Common myeloid progenitor, CD34-positive (primary cell): ENCODE measurements around the gene CARD14. TPM values are rescaled to one million over a fixed set of nuclear protein-coding genes. Genes with fewer than 3 reads are reported as not detected.

ENCODE experiments used
- CTCF ChIA-PET: fragments of 350-600 bp; sonication (Branson Sonifier 250); formaldehyde crosslinking; loops from one replicate; lab custom pipeline; 2021; ENCODE audit warnings: antibody characterized with exemption; lab: Charles Lee
- POLR2A ChIA-PET: fragments of 350-600 bp; sonication (Branson Sonifier 250); formaldehyde crosslinking; loops from one replicate; lab custom pipeline; 2021; ENCODE audit warnings: antibody characterized with exemption; lab: Charles Lee
- DNase-seq, 3 donors: peaks; one replicate each; pipeline versions ENCODE4 v3.0.0 to v3.0.0-alpha.2; 2013
- H3K27ac ChIP-seq, 2 experiments: 1 replicate in 1 of 2; 2 replicates in 1 of 2; pipeline ENCODE4 v1.7.0; 2013; ENCODE audit warnings: inconsistent platforms in 2 of 2, low read length in 2 of 2, mild to moderate bottlenecking in 2 of 2, low read depth in 1 of 2, moderate library complexity in 1 of 2; ENCODE audit not compliant: severe bottlenecking in 2 of 2, insufficient read depth in 1 of 2, poor library complexity in 1 of 2
- H3K27me3 ChIP-seq, 5 experiments: replicated peaks in 2 of 5; 1 replicate in 3 of 5; 2 replicates in 2 of 5; pipeline versions ENCODE4 v1.6.1 to v1.7.0; 2013; ENCODE audit warnings: low read length in 4 of 5, mild to moderate bottlenecking in 2 of 5, moderate library complexity in 2 of 5, inconsistent platforms in 1 of 5; ENCODE audit not compliant: insufficient read depth in 5 of 5, control insufficient read depth in 4 of 5
- H3K36me3 ChIP-seq, 4 experiments: 1 replicate in 2 of 4; 2 replicates in 2 of 4; pipeline versions ENCODE4 v1.6.1 to v1.7.0; 2013; ENCODE audit warnings: low read length in 3 of 4, control low read depth in 1 of 4, mild to moderate bottlenecking in 1 of 4; ENCODE audit not compliant: control insufficient read depth in 4 of 4, insufficient read depth in 4 of 4
- H3K4me1 ChIP-seq, 4 experiments: 1 replicate in 3 of 4; 2 replicates in 1 of 4; pipeline versions ENCODE4 v1.6.1 to v1.7.1; 2013; ENCODE audit warnings: low read length in 3 of 4, mild to moderate bottlenecking in 3 of 4, control low read depth in 1 of 4, inconsistent platforms in 1 of 4, moderate library complexity in 1 of 4; ENCODE audit not compliant: control insufficient read depth in 4 of 4, insufficient read depth in 4 of 4; ENCODE audit errors: control extremely low read depth in 1 of 4
- H3K4me3 ChIP-seq, 7 experiments: 1 replicate in 4 of 7; 2 replicates in 3 of 7; pipeline versions ENCODE4 v1.5.1 to v1.7.0; 2013; ENCODE audit warnings: mild to moderate bottlenecking in 7 of 7, low read length in 6 of 7, moderate library complexity in 6 of 7, inconsistent platforms in 2 of 7, low read depth in 2 of 7, control low read depth in 1 of 7; ENCODE audit not compliant: insufficient read depth in 4 of 7, control insufficient read depth in 1 of 7; ENCODE audit errors: extremely low read depth in 1 of 7
- H3K9me3 ChIP-seq, 5 experiments: 1 replicate in 4 of 5; 2 replicates in 1 of 5; pipeline versions ENCODE4 v1.6.1 to v1.7.1; 2013; ENCODE audit warnings: low read length in 4 of 5, mild to moderate bottlenecking in 2 of 5, inconsistent platforms in 1 of 5, low read depth in 1 of 5, moderate library complexity in 1 of 5; ENCODE audit not compliant: control insufficient read depth in 4 of 5, insufficient read depth in 2 of 5; ENCODE audit errors: control extremely low read depth in 1 of 5
- WGBS: methylation state at CpG from one replicate; pipeline ENCODE4 v1.1.5; 2013; ENCODE audit not compliant: insufficient coverage; 5-methylcytosine and 5-hydroxymethylcytosine counted together
- polyA plus RNA-seq: library from polyadenylated mRNA; unstranded; fragments of 120-200 nt; gene quantifications from one replicate; pipeline ENCODE4 v1.2.1, GENCODE V29; 2013

CARD14 gene
- polyA plus RNA-seq, result 0.04 TPM

- Histone ChIP-seq H3K27me3 (no peaks in the 10 kb centered on the region), H3K9me3 (no peaks in the 10 kb centered on the region), H3K36me3 (no peaks in the 10 kb centered on the region), H3K4me3 (no peak within 1 kb of the TSS), H3K27ac (no peak within 1 kb of the TSS), H3K4me1 (no peaks in the 10 kb centered on the region)
- CTCF ChIA-PET, result no interaction called here
- WGBS, result 90% methylated on average over 16 of the region's 19 CpGs
- no peak for DNase-seq
- POLR2A ChIA-PET, result no interaction called here
Measured at GRCh38 chr17:80169784-80170500, at the start of gene CARD14. CARD14 (plus strand) TSS chr17:80170030; CDS start chr17:80181439, 11,409 bp downstream.

- Histone ChIP-seq H3K9me3 (no peaks in the 10 kb centered on the region), H3K4me3 (no peak overlapping the region), H3K36me3 (peaks cover 0 to 3% (median 1%) of the 10 kb centered on the region in 4 experiments), H3K27me3 (peaks cover 0 to 3% (median 0%) of the 10 kb centered on the region in 5 experiments), H3K4me1 (no peaks in the 10 kb centered on the region), H3K27ac (no peak overlapping the region)
- CTCF ChIA-PET, result no interaction called here
- POLR2A ChIA-PET, result no interaction called here
- DNase-seq, result no peak
- WGBS, result 95% methylated on average over 13 of the region's 17 CpGs
Measured at GRCh38 chr17:80122026-80122575, 47.7 kb upstream of the CARD14 start.

- H3K36me3 ChIP-seq, result peaks cover 0 to 3% (median 1%) of the 10 kb centered on the region in 4 experiments
- no peak overlapping the region for H3K27ac ChIP-seq
- H3K4me1 ChIP-seq, result no peaks in the 10 kb centered on the region
- H3K4me3 ChIP-seq, result no peak overlapping the region
- ChIA-PET CTCF (no interaction called here), POLR2A (no interaction called here)
- peaks cover 0 to 7% (median under 1%) of the 10 kb centered on the region in 5 experiments for H3K27me3 ChIP-seq
- WGBS, result 100% methylated on average over 3 of the region's 6 CpGs
- no peak for DNase-seq
- no peaks in the 10 kb centered on the region for H3K9me3 ChIP-seq
Measured at GRCh38 chr17:80122926-80123505, 46.8 kb upstream of the CARD14 start.

GRCh38 chr17:80123791-80124190 lies 46.0 kb upstream of the CARD14 start:
- no peaks in the 10 kb centered on the region for H3K9me3 ChIP-seq
- H3K4me1 ChIP-seq, result no peaks in the 10 kb centered on the region
- peaks cover 0 to 7% (median 3%) of the 10 kb centered on the region in 5 experiments for H3K27me3 ChIP-seq
- DNase-seq, result no peak
- POLR2A ChIA-PET, result no interaction called here
- CTCF ChIA-PET, result no interaction called here
- H3K36me3 ChIP-seq, result no peaks in the 10 kb centered on the region
- no peak overlapping the region for H3K4me3 ChIP-seq
- WGBS, result 98% methylated on average over 12 of the region's 15 CpGs
- no peak overlapping the region for H3K27ac ChIP-seq

- Histone ChIP-seq H3K36me3 (no peaks in the 10 kb centered on the region), H3K4me3 (no peak overlapping the region), H3K27me3 (peaks cover 0 to 11% (median 3%) of the 10 kb centered on the region in 5 experiments), H3K9me3 (no peaks in the 10 kb centered on the region), H3K27ac (no peak overlapping the region), H3K4me1 (no peaks in the 10 kb centered on the region)
- POLR2A ChIA-PET, result no interaction called here
- 92% methylated on average over 13 of the region's 15 CpGs for WGBS
- CTCF ChIA-PET, result interaction anchor here (0.8 to 1.7 kb wide), 2 partner anchors 21 to 23 kb away, joined by 4 to 6 read pairs; partner anchors contain the start of gene GAA
- no peak for DNase-seq
Measured at GRCh38 chr17:80124351-80124981, 45.4 kb upstream of the CARD14 start.

- Histone ChIP-seq H3K9me3 (no peaks in the 10 kb centered on the region), H3K27me3 (peaks cover 0 to 11% (median 3%) of the 10 kb centered on the region in 5 experiments), H3K4me3 (no peak overlapping the region), H3K36me3 (no peaks in the 10 kb centered on the region), H3K4me1 (no peaks in the 10 kb centered on the region), H3K27ac (no peak overlapping the region)
- 87% methylated on average over 8 of the region's 14 CpGs for WGBS
- no peak for DNase-seq
- POLR2A ChIA-PET, result no interaction called here
- CTCF ChIA-PET, result interaction anchor here (1.7 kb wide), 1 partner anchor 20 kb away, joined by 4 read pairs; no protein-coding TSS in a partner anchor
Measured at GRCh38 chr17:80125656-80126448, 44.0 kb upstream of the CARD14 start.
